Stomach (tissue), 9 donors: ENCODE measurements around the gene SUSD2. TPM values are rescaled to one million over a fixed set of nuclear protein-coding genes. Genes with fewer than 3 reads are reported as not detected.

Experiments used
- DNase-seq, 2 donors: peaks; one replicate each; pipeline versions ENCODE4 v3.0.0 to v3.0.0-alpha.2; 2013 to 2019
- H3K27ac ChIP-seq, 5 donors: fragments of 200-600 bp in 4 of 5; sonication (generic) in 4 of 5; one replicate each; pipeline ENCODE4 v1.5.1; 2013 to 2019; ENCODE audit warnings: mild to moderate bottlenecking in 1 of 5, moderate library complexity in 1 of 5
- H3K27me3 ChIP-seq, 3 donors: fragments of 200-600 bp; sonication (generic); one replicate each; pipeline ENCODE4 v1.5.1; 2017 to 2019; ENCODE audit warnings: mixed run types in 1 of 3
- H3K36me3 ChIP-seq, 4 donors: fragments of 200-600 bp; sonication (generic); 1 replicate in 3 of 4; 2 replicates in 1 of 4; pipeline ENCODE4 v1.5.1; 2016 to 2019
- H3K4me1 ChIP-seq, 4 donors: fragments of 200-600 bp; sonication (generic); one replicate each; pipeline ENCODE4 v1.5.1; 2016 to 2019
- H3K4me3 ChIP-seq, 4 donors: fragments of 200-600 bp; sonication (generic) in 3 of 4; one replicate each; pipeline ENCODE4 v1.5.1; 2016 to 2019; ENCODE audit warnings: mild to moderate bottlenecking in 1 of 4
- H3K9me3 ChIP-seq, 4 donors: fragments of 200-600 bp; sonication (generic); one replicate each; pipeline ENCODE4 v1.5.1; 2016 to 2019
- CTCF ChIP-seq, 7 experiments: fragments of 450-650 bp in 4 of 7; fragments of 200-600 bp in 3 of 7; sonication (generic) in 3 of 7; IDR thresholded peaks; one replicate each; pipeline ENCODE4 v1.5.1; 2016 to 2019; ENCODE audit warnings: antibody characterized with exemption in 7 of 7, control low read depth in 2 of 7, mild to moderate bottlenecking in 1 of 7
- EP300 ChIP-seq: sonication (generic); formaldehyde crosslinking; IDR thresholded peaks from one replicate; pipeline ENCODE4 v1.6.1; 2017; ENCODE audit warnings: antibody characterized with exemption
- POLR2A ChIP-seq, 4 donors: fragments of 450-650 bp; IDR thresholded peaks; one replicate each; pipeline ENCODE4 v1.6.1; 2016; ENCODE audit warnings: antibody characterized with exemption in 4 of 4, control low read depth in 2 of 4, mild to moderate bottlenecking in 1 of 4, moderate library complexity in 1 of 4
- POLR2AphosphoS5 ChIP-seq, 3 donors: sonication (generic); formaldehyde crosslinking; IDR thresholded peaks; one replicate each; pipeline ENCODE4 v1.6.1; 2016; ENCODE audit warnings: antibody characterized with exemption in 3 of 3
- WGBS, 5 donors: extraction: QIAGEN DNeasy Blood & Tissue Kit in 3 of 5; methylation state at CpG; one replicate each; pipeline versions ENCODE4 v1.1.5 to v1.1.7; 2013 to 2018; 5-methylcytosine and 5-hydroxymethylcytosine counted together
- intact Hi-C: fragments of 100-400 bp; cut with DNase I; formaldehyde crosslinking; loops from one replicate; pipeline ENCODE4 v1.15.1; 2023; ENCODE audit warnings: low total_unique reads
- polyA plus RNA-seq, 3 donors: library from polyadenylated mRNA; stranded (reverse); fragments of 200-250 nt; gene quantifications; one replicate each; pipeline ENCODE4 v1.2.3, GENCODE V29; 2013
- total RNA-seq, 5 donors: library from RNA; depleted of rRNA; stranded (reverse); fragments of >200 nt; gene quantifications; one replicate each; pipeline versions ENCODE4 v1.1.0 to v1.2.3, GENCODE V29; 2014 to 2016
- donor health status: healthy with polysubstance abuse.
- donor health status: Bipolar disorder and iron deficiency.
- donor health status: healthy.

The SUSD2 gene
- total and polyA plus RNA-seq, 8 donors: 0.58 to 29.9 (median 4.4) TPM

GRCh38 chr22:24137595-24137994 lies 43.7 kb upstream of the SUSD2 start:
- DNase-seq: peak in 1 of 2 donors; percentile 53
- Histone ChIP-seq H3K27ac (peak overlapping the region in 1 of 5 donors; percentile 1), H3K36me3 (peaks cover 7 to 65% (median 50%) of the 10 kb centered on the region in 4 donors), H3K4me3 (no peak overlapping the region), H3K4me1 (peaks cover 16 to 58% (median 38%) of the 10 kb centered on the region in 4 donors), H3K27me3 (no peaks in the 10 kb centered on the region), H3K9me3 (no peaks in the 10 kb centered on the region)
- whole genome bisulfite sequencing, 5 donors: 28 to 47% (median 39%) methylated on average over 2 of the region's 2 CpGs
- peak in 1 of 3 donors; percentile 19 for TF ChIP-seq POLR2AphosphoS5 (IDR thresholded peaks at IDR 0.05)
- no peak for TF ChIP-seq CTCF (IDR thresholded peaks at IDR 0.05)
- intact Hi-C loops: no loop called here

GRCh38 chr22:24138649-24139420 lies 42.5 kb upstream of the SUSD2 start:
- intact Hi-C loops: no loop called here
- Histone ChIP-seq H3K27me3 (no peaks in the 10 kb centered on the region), H3K4me1 (peaks cover 20 to 66% (median 44%) of the 10 kb centered on the region in 4 donors), H3K36me3 (peaks cover 7 to 57% (median 38%) of the 10 kb centered on the region in 4 donors), H3K4me3 (no peak overlapping the region), H3K9me3 (no peaks in the 10 kb centered on the region), H3K27ac (no peak overlapping the region)
- no peak for TF ChIP-seq POLR2AphosphoS5 (IDR thresholded peaks at IDR 0.05)
- no peak for TF ChIP-seq CTCF (IDR thresholded peaks at IDR 0.05)
- TF ChIP-seq POLR2A (IDR thresholded peaks at IDR 0.05): no peak
- TF ChIP-seq EP300: no peak
- WGBS, 5 donors: 56 to 83% (median 77%) methylated on average over 7 of the region's 7 CpGs
- DNase-seq: no peak

GRCh38 chr22:24140357-24140756 lies 40.9 kb upstream of the SUSD2 start:
- Histone ChIP-seq H3K36me3 (peaks cover 0 to 42% (median 23%) of the 10 kb centered on the region in 4 donors), H3K27ac (peak overlapping the region in 3 of 5 donors; percentile 23 to 59 (median 31)), H3K27me3 (no peaks in the 10 kb centered on the region), H3K4me3 (no peak overlapping the region), H3K4me1 (peaks cover 26 to 74% (median 59%) of the 10 kb centered on the region in 4 donors), H3K9me3 (no peaks in the 10 kb centered on the region)
- TF ChIP-seq POLR2AphosphoS5 (IDR thresholded peaks at IDR 0.05) (no peak), EP300 (no peak), POLR2A (IDR thresholded peaks at IDR 0.05) (no peak), CTCF (IDR thresholded peaks at IDR 0.05) (no peak)
- 57 to 76% (median 73%) methylated on average over 3 of the region's 3 CpGs for WGBS, 5 donors
- intact Hi-C loops: no loop called here
- DNase-seq: peak in 1 of 2 donors; percentile 41

- WGBS, 5 donors: 71 to 93% (median 77%) methylated on average over 1 to 2 of the region's 2 CpGs
- Histone ChIP-seq H3K4me3 (no peak overlapping the region), H3K4me1 (peaks cover 39 to 86% (median 71%) of the 10 kb centered on the region in 4 donors), H3K36me3 (peaks cover 0 to 34% (median 15%) of the 10 kb centered on the region in 4 donors), H3K9me3 (no peaks in the 10 kb centered on the region), H3K27me3 (no peaks in the 10 kb centered on the region), H3K27ac (peak overlapping the region in 3 of 5 donors; percentile 35 to 59 (median 44))
- TF ChIP-seq EP300 (no peak), POLR2AphosphoS5 (IDR thresholded peaks at IDR 0.05) (no peak), POLR2A (IDR thresholded peaks at IDR 0.05) (no peak), CTCF (IDR thresholded peaks at IDR 0.05) (no peak)
- intact Hi-C loops: no loop called here
- no peak for DNase-seq
These were observed 39.7 kb upstream of the SUSD2 start for GRCh38 chr22:24141586-24141985.
